ENCODE measurements around the gene SLC35B1. TPM values are rescaled to one million over a fixed set of nuclear protein-coding genes. Genes with fewer than 3 reads are reported as not detected.
"Not testable (repeated sequence)": the region's sequence is repeated elsewhere in the genome, so short reads cannot be mapped to it uniquely, and the experiment has no call there.

The SLC35B1 gene
- total RNA-seq, 2 donors from 2014 or later, result 59.4 to 80.5 TPM

- peaks cover 20% of the 10 kb centered on the region for H3K4me1 Mint-ChIP-seq
- Histone ChIP-seq H3K27ac (ENCODE audit: low read depth, low read length) (no peak overlapping the region), H3K4me3 (ENCODE audit: low read length) (peak overlapping the region; percentile 88), H3K9ac (ENCODE audit: extremely low read depth, low read length, poor library complexity, severe bottlenecking) (peak overlapping the region; percentile 85), H3K9me3 (ENCODE audit: control insufficient read depth, low read length) (peaks cover 4% of the 10 kb centered on the region), H3K27me3 (ENCODE audit: control insufficient read depth, insufficient read depth, low read length, poor library complexity, severe bottlenecking) (no peaks in the 10 kb centered on the region), H3K4me1 (ENCODE audit: control insufficient read depth, insufficient read depth, low read length) (no peaks in the 10 kb centered on the region), H3K36me3 (ENCODE audit: control insufficient read depth, insufficient read depth, low read length) (peaks cover 10% of the 10 kb centered on the region)
- peaks cover 5% of the 10 kb centered on the region for H3K9me3 Mint-ChIP-seq
- WGBS, 2 experiments (ENCODE audit: insufficient coverage in 1 of 2, insufficient read length in 1 of 2), result 73 to 78% methylated on average over 4 to 5 of the region's 5 CpGs
- H3K36me3 Mint-ChIP-seq (ENCODE audit: low read depth), result peaks cover 21% of the 10 kb centered on the region
- no peak for TF ChIP-seq CTCF (conservative IDR thresholded peaks at IDR 0.05)
- peak overlapping the region; percentile 88 for H3K4me3 Mint-ChIP-seq
- H3K27ac Mint-ChIP-seq, result peak overlapping the region; percentile 99
- H3K27me3 Mint-ChIP-seq (ENCODE audit: insufficient read depth), result peaks cover 7% of the 10 kb centered on the region
- no peak for DNase-seq
Observed at GRCh38 chr17:49676276-49676868, 31.4 kb downstream of the SLC35B1 start.

GRCh38 chr17:49674507-49674906, 33.3 kb downstream of the SLC35B1 start:
- Mint-ChIP-seq H3K4me1 (peaks cover 20% of the 10 kb centered on the region), H3K9me3 (peaks cover 5% of the 10 kb centered on the region), H3K4me3 (no peak overlapping the region), H3K27me3 (ENCODE audit: insufficient read depth) (peaks cover 4% of the 10 kb centered on the region), H3K36me3 (ENCODE audit: low read depth) (peaks cover 23% of the 10 kb centered on the region), H3K27ac (no peak overlapping the region)
- H3K27ac ChIP-seq (ENCODE audit: low read depth, low read length), result no peak overlapping the region
- TF ChIP-seq CTCF (conservative IDR thresholded peaks at IDR 0.05), result no peak
- peaks cover 10% of the 10 kb centered on the region for H3K36me3 ChIP-seq (ENCODE audit: control insufficient read depth, insufficient read depth, low read length)
- no peak for DNase-seq
- peak overlapping the region; percentile 1 for H3K4me3 ChIP-seq (ENCODE audit: low read length)
- H3K9ac ChIP-seq (ENCODE audit: extremely low read depth, low read length, poor library complexity, severe bottlenecking), result no peak overlapping the region
- H3K4me1 ChIP-seq (ENCODE audit: control insufficient read depth, insufficient read depth, low read length), result no peaks in the 10 kb centered on the region
- peaks cover 4% of the 10 kb centered on the region for H3K9me3 ChIP-seq (ENCODE audit: control insufficient read depth, low read length)
- no peaks in the 10 kb centered on the region for H3K27me3 ChIP-seq (ENCODE audit: control insufficient read depth, insufficient read depth, low read length, poor library complexity, severe bottlenecking)

GRCh38 chr17:49673679-49674078, 34.1 kb downstream of the SLC35B1 start:
- peaks cover 23% of the 10 kb centered on the region for H3K36me3 Mint-ChIP-seq (ENCODE audit: low read depth)
- not testable (repeated sequence) for H3K27ac Mint-ChIP-seq; H3K9me3 Mint-ChIP-seq; H3K27ac ChIP-seq (ENCODE audit: low read depth, low read length); H3K4me3 ChIP-seq (ENCODE audit: low read length); H3K27me3 Mint-ChIP-seq (ENCODE audit: insufficient read depth); H3K4me3 Mint-ChIP-seq; H3K9me3 ChIP-seq (ENCODE audit: control insufficient read depth, low read length); H3K36me3 ChIP-seq (ENCODE audit: control insufficient read depth, insufficient read depth, low read length); H3K4me1 ChIP-seq (ENCODE audit: control insufficient read depth, insufficient read depth, low read length); DNase-seq; H3K9ac ChIP-seq (ENCODE audit: extremely low read depth, low read length, poor library complexity, severe bottlenecking); H3K27me3 ChIP-seq (ENCODE audit: control insufficient read depth, insufficient read depth, low read length, poor library complexity, severe bottlenecking)
- WGBS, 2 experiments (ENCODE audit: insufficient coverage in 1 of 2, insufficient read length in 1 of 2), result 97 to 98% methylated on average over 6 of the region's 6 CpGs
- peaks cover 20% of the 10 kb centered on the region for H3K4me1 Mint-ChIP-seq

- no peaks in the 10 kb centered on the region for H3K27me3 ChIP-seq (ENCODE audit: control insufficient read depth, insufficient read depth, low read length, poor library complexity, severe bottlenecking)
- Mint-ChIP-seq H3K4me3 (no peak overlapping the region), H3K27me3 (ENCODE audit: insufficient read depth) (no peaks in the 10 kb centered on the region), H3K9me3 (no peaks in the 10 kb centered on the region), H3K36me3 (ENCODE audit: low read depth) (peaks cover 32% of the 10 kb centered on the region), H3K27ac (no peak overlapping the region), H3K4me1 (peaks cover 8% of the 10 kb centered on the region)
- no peak overlapping the region for H3K9ac ChIP-seq (ENCODE audit: extremely low read depth, low read length, poor library complexity, severe bottlenecking)
- TF ChIP-seq CTCF (conservative IDR thresholded peaks at IDR 0.05), result no peak
- DNase-seq, result no peak
- 100% methylated on average over 2 of the region's 4 CpGs; no CpG with 5 or more reads in 1 of the 2 experiments for WGBS, 2 experiments (ENCODE audit: insufficient coverage in 1 of 2, insufficient read length in 1 of 2)
- no peaks in the 10 kb centered on the region for H3K9me3 ChIP-seq (ENCODE audit: control insufficient read depth, low read length)
- no peak overlapping the region for H3K4me3 ChIP-seq (ENCODE audit: low read length)
- no peaks in the 10 kb centered on the region for H3K4me1 ChIP-seq (ENCODE audit: control insufficient read depth, insufficient read depth, low read length)
- peaks cover 10% of the 10 kb centered on the region for H3K36me3 ChIP-seq (ENCODE audit: control insufficient read depth, insufficient read depth, low read length)
- no peak overlapping the region for H3K27ac ChIP-seq (ENCODE audit: low read depth, low read length)
Observed at GRCh38 chr17:49670641-49671040, 37.1 kb downstream of the SLC35B1 start.

Measured in endodermal cell (in vitro differentiated cells).